NT2/D1 (cell line): ENCODE data around the gene PKN1.

Source experiments
- YY1 ChIP-seq: IDR thresholded peaks from 2 replicates; pipeline ENCODE4 v1.6.1; 2011; ENCODE audit not compliant: insufficient read length, insufficient read depth
- ZNF274 ChIP-seq: IDR thresholded peaks from 2 replicates; pipeline ENCODE4 v1.6.1; 2011; ENCODE audit warnings: mild to moderate bottlenecking, low read depth, low read length

DNA sequence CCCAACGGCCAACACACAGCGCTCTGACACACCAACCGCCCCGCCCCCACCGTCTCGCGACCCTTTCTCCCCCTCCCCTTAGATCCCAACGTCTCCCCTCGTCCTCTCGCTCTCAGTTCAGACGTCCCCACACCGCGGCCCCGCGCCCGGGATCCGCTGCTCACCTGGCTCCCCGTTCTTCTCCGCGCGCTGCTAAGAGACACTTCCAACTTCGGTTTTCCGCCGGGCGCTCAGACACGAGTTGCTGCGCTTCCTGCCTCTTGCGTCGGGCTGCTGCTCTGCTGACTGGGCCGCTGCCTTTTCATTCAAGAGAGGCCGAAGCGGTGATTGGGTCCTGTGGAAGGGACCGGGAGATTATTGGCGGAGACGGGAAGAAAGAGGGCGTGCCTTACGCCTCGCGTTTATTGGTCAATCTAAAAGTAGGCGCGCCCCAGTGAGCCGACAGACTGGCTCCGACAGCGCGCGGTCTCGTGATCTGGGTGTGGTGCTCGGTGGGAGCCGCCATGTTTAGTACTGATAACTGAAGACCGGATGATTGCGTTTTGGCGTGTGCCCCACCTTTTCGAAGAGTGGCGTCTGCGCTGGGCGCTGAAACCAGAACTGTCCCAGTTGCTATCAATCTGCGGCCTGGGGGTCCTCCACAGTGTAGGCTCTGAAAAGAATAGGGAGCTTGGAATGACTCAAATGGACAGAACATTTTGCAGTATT is 13.8 kb upstream of the PKN1 start, which contains the start of gene DDX39A:
- TF ChIP-seq YY1: peak; percentile 84
- no peak for TF ChIP-seq ZNF274
